Suprapubic skin (tissue), 4 donors: ENCODE results near the gene ATF6.

Experiments
- CTCF ChIP-seq, 2 donors: fragments of 200-600 bp in 1 of 2; fragments of 450-650 bp in 1 of 2; sonication (generic) in 1 of 2; IDR thresholded peaks; one replicate each; pipeline ENCODE4 v1.5.1; 2016 to 2019; ENCODE audit warnings: antibody characterized with exemption in 2 of 2, mild to moderate bottlenecking in 1 of 2, moderate library complexity in 1 of 2
- EP300 ChIP-seq: sonication (generic); formaldehyde crosslinking; IDR thresholded peaks from one replicate; pipeline ENCODE4 v1.6.1; 2017; ENCODE audit warnings: antibody characterized with exemption
- POLR2A ChIP-seq, 2 donors: fragments of 450-650 bp; IDR thresholded peaks; one replicate each; pipeline ENCODE4 v1.6.1; 2017; ENCODE audit warnings: antibody characterized with exemption in 2 of 2, mild to moderate bottlenecking in 2 of 2, moderate library complexity in 2 of 2
- POLR2AphosphoS5 ChIP-seq, 3 donors: sonication (generic); formaldehyde crosslinking; IDR thresholded peaks; one replicate each; pipeline ENCODE4 v1.6.1; 2017; ENCODE audit warnings: antibody characterized with exemption in 3 of 3

- TF ChIP-seq CTCF (IDR thresholded peaks at IDR 0.05) = no peak
- TF ChIP-seq POLR2A (IDR thresholded peaks at IDR 0.05) = no peak
- TF ChIP-seq POLR2AphosphoS5 (IDR thresholded peaks at IDR 0.05) = no peak
- TF ChIP-seq EP300 = no peak
Observed at GRCh38 chr1:161899091-161899490, 133.0 kb downstream of the ATF6 start.
